ENCODE data around the gene TIMM23. TPM values are rescaled to one million over a fixed set of nuclear protein-coding genes. Genes with fewer than 3 reads are reported as not detected.

TIMM23 gene
- total RNA-seq, 1 donor: 62.6 TPM

DNA sequence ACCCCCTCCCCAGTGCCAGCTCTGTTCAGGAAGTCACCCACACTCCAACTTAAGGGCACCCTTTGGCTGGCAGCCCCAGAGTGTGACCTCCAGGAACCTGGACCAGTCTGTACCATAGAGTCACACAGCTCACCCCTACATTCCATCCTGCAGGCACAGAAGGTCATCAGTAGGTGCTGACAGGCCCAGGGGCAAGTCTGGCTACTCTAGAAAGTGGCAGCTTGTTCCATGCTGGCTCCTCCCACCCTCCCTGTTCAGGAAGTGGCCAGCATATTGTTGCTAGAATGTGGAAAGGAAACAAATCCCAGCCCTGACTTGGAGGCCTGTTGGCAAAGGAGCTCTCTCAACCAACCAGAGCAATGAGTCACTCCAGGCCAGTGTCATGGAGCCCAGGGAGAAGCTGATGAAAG lies 61.3 kb downstream of the TIMM23 start:
- Histone ChIP-seq H2AFZ (ENCODE audit: low read length) (peak overlapping the region; percentile 97), H3K4me1 (ENCODE audit: insufficient read depth, low read length) (peaks cover 20% of the 10 kb centered on the region), H3K4me3 (ENCODE audit: insufficient read depth, low read length) (no peak overlapping the region), H3K36me3 (ENCODE audit: insufficient read depth, low read length) (no peaks in the 10 kb centered on the region), H3K27ac (ENCODE audit: low read depth, low read length) (no peak overlapping the region), H3K79me2 (ENCODE audit: insufficient read depth, low read length) (peaks cover 18% of the 10 kb centered on the region), H3K27me3 (ENCODE audit: insufficient read depth, low read length) (peaks cover 3% of the 10 kb centered on the region), H3K9me3 (ENCODE audit: low read depth, low read length) (no peaks in the 10 kb centered on the region), H3K4me2 (ENCODE audit: insufficient read depth, low read length) (no peak overlapping the region), H4K20me1 (ENCODE audit: insufficient read depth, low read length) (peaks cover 8% of the 10 kb centered on the region)
- TF ChIP-seq, protein P1, sequence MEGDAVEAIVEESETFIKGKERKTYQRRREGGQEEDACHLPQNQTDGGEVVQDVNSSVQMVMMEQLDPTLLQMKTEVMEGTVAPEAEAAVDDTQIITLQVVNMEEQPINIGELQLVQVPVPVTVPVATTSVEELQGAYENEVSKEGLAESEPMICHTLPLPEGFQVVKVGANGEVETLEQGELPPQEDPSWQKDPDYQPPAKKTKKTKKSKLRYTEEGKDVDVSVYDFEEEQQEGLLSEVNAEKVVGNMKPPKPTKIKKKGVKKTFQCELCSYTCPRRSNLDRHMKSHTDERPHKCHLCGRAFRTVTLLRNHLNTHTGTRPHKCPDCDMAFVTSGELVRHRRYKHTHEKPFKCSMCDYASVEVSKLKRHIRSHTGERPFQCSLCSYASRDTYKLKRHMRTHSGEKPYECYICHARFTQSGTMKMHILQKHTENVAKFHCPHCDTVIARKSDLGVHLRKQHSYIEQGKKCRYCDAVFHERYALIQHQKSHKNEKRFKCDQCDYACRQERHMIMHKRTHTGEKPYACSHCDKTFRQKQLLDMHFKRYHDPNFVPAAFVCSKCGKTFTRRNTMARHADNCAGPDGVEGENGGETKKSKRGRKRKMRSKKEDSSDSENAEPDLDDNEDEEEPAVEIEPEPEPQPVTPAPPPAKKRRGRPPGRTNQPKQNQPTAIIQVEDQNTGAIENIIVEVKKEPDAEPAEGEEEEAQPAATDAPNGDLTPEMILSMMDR (IDR thresholded peaks at IDR 0.05; ENCODE audit: extremely low read depth, low read depth, low read length): no peak
- peak; percentile 95 for DNase-seq (ENCODE audit: insufficient read length, low spot score, missing footprints)

DNA sequence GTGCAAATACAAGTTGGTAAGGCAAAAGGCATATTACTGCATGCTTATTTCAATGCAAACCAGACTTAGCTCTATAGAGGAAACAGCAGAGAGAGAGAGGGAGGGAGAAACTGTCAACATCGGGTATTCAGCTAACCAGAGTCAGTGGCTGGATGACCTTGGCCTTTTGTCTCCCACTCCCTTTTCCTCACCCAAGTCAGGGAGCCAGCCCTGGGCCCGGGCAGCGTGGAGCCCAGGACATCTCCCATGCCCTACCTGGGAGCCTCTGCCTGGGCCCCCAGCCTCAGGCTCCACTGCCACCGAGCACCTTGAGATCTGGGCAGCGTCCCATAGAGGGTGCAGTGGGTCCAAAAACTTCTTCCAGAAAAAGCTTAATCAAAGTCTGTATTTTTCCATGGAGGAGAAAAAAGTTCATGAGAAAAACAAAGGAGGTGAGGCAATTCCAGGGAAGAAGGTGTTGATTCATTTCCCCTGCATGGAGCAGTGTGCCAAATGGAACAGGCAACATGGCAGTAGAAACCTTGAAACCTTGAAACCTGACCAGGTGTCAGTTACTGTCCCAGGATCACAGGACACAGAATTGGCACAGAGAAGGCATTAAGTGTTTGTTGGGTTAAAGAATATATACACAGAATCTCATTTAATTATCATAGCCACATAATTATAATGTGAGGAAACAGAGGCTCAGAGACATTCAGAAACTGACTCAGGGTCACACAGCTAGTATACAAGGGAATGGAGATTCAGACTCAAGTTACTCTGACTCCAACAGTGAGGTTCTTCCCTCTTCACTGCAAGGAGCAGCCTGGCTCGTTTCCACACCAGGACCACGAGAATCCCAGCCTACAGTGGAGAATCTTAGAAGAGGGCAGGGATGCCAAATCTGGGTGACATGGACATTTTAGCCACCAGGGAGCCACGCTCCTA lies 63.9 kb downstream of the TIMM23 start:
- Histone ChIP-seq H2AFZ (ENCODE audit: low read length) (no peak overlapping the region), H3K79me2 (ENCODE audit: insufficient read depth, low read length) (no peaks in the 10 kb centered on the region), H3K27me3 (ENCODE audit: insufficient read depth, low read length) (peaks cover 3% of the 10 kb centered on the region), H3K4me3 (ENCODE audit: insufficient read depth, low read length) (no peak overlapping the region), H3K36me3 (ENCODE audit: insufficient read depth, low read length) (no peaks in the 10 kb centered on the region), H3K4me2 (ENCODE audit: insufficient read depth, low read length) (no peak overlapping the region), H3K27ac (ENCODE audit: low read depth, low read length) (no peak overlapping the region), H3K4me1 (ENCODE audit: insufficient read depth, low read length) (peaks cover 8% of the 10 kb centered on the region), H3K9me3 (ENCODE audit: low read depth, low read length) (no peaks in the 10 kb centered on the region), H4K20me1 (ENCODE audit: insufficient read depth, low read length) (no peaks in the 10 kb centered on the region)
- DNase-seq (ENCODE audit: insufficient read length, low spot score, missing footprints): peak; percentile 21
- TF ChIP-seq, protein P1 (IDR thresholded peaks at IDR 0.05; ENCODE audit: extremely low read depth, low read depth, low read length): no peak

DNA sequence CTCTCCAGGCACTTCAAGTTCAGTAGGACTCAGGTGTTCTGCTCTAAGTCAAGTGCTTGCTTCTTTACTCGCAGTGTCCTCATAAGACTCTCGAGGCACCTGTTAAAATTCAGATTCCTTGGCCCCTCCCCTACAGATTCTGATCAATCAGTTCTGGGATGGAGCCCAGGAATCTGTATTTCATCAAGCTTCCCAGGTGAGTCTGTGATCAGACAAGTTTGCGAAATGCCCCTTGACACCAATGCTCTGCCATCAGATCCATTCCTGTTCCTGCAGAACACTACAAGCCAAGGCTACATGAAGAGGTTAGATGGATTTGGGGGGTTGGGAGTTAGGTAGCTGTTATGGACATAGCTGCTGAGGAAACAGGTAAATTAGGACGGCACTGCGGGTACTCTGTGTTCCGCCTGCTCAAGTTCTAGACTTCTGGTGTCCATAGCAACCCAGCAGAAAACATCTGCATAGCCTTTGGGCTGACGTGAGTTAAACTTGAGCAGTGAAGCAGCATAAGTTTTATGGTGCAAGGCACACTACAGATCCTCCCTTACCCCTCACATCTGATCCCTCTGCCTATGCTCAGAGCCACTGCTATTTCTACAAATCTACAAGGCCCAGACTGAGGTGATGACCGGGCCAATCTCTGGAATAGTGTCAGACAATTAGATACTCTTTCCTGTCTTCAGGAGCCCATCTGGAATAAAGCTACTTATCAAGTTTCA lies 65.0 kb downstream of the TIMM23 start:
- no peak for DNase-seq (ENCODE audit: insufficient read length, low spot score, missing footprints)
- peaks cover 8% of the 10 kb centered on the region for H3K4me1 ChIP-seq (ENCODE audit: insufficient read depth, low read length)
- no peak overlapping the region for H3K27ac ChIP-seq (ENCODE audit: low read depth, low read length)
- H4K20me1 ChIP-seq (ENCODE audit: insufficient read depth, low read length): no peaks in the 10 kb centered on the region
- H3K4me2 ChIP-seq (ENCODE audit: insufficient read depth, low read length): no peak overlapping the region
- peaks cover 3% of the 10 kb centered on the region for H3K27me3 ChIP-seq (ENCODE audit: insufficient read depth, low read length)
- H2AFZ ChIP-seq (ENCODE audit: low read length): no peak overlapping the region
- TF ChIP-seq, protein P1 (IDR thresholded peaks at IDR 0.05; ENCODE audit: extremely low read depth, low read depth, low read length): no peak
- H3K9me3 ChIP-seq (ENCODE audit: low read depth, low read length): no peaks in the 10 kb centered on the region
- no peaks in the 10 kb centered on the region for H3K36me3 ChIP-seq (ENCODE audit: insufficient read depth, low read length)
- no peak overlapping the region for H3K4me3 ChIP-seq (ENCODE audit: insufficient read depth, low read length)
- no peaks in the 10 kb centered on the region for H3K79me2 ChIP-seq (ENCODE audit: insufficient read depth, low read length)

DNA sequence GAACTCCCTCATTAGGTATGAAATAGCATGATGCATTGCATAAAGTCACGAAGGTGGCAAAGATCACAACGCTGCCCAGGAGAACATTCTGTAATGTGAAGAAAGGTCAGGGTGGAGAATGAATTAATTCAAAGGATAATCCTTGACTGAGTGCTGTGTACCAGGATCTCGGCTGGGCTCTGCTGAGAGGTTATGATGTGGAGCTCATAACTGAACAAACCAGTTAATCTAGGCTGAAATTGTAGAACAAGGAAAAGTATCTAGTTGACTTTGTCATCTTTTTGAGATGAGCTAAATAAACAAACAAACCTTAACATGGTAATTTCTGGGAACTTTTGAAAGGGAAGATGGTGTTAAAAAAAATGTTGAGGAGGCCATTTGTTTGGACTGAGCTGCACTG lies 67.7 kb downstream of the TIMM23 start:
- no peak for DNase-seq (ENCODE audit: insufficient read length, low spot score, missing footprints)
- H2AFZ ChIP-seq (ENCODE audit: low read length): no peak overlapping the region
- peaks cover 3% of the 10 kb centered on the region for H3K27me3 ChIP-seq (ENCODE audit: insufficient read depth, low read length)
- no peak overlapping the region for H3K27ac ChIP-seq (ENCODE audit: low read depth, low read length)
- no peak overlapping the region for H3K4me3 ChIP-seq (ENCODE audit: insufficient read depth, low read length)
- no peaks in the 10 kb centered on the region for H3K79me2 ChIP-seq (ENCODE audit: insufficient read depth, low read length)
- H3K4me2 ChIP-seq (ENCODE audit: insufficient read depth, low read length): no peak overlapping the region
- TF ChIP-seq, protein P1 (IDR thresholded peaks at IDR 0.05; ENCODE audit: extremely low read depth, low read depth, low read length): no peak
- H3K4me1 ChIP-seq (ENCODE audit: insufficient read depth, low read length): no peaks in the 10 kb centered on the region
- no peaks in the 10 kb centered on the region for H4K20me1 ChIP-seq (ENCODE audit: insufficient read depth, low read length)
- H3K9me3 ChIP-seq (ENCODE audit: low read depth, low read length): no peaks in the 10 kb centered on the region
- no peaks in the 10 kb centered on the region for H3K36me3 ChIP-seq (ENCODE audit: insufficient read depth, low read length)

Data from osteoblast (primary cell).